ENCODE data around the gene MRTFB. TPM values are rescaled to one million over a fixed set of nuclear protein-coding genes. Genes with fewer than 3 reads are reported as not detected.

The MRTFB gene
- total RNA-seq, 1 experiment from 2014 or later, result 12.7 TPM

DNA sequence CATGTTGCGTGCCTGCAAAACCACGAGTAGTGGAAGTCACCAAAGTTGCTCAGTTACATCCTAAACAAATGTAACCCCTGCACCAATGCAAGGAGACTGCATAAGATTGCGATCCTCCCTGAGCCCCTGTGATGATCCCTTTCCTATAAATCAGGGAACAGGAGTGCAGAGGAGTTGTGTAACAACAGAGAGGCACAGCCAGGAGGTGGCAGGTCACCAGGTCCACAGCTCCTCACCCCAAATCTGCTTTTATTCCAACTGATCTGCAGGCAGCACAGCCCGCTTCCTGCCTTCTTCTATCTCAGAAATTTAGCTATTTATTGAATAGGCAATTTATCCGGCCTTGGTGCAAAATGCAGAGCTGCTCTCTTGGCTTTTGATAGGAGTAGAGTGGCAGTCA lies 36.0 kb upstream of the MRTFB start:
- Histone ChIP-seq H3K9me3 (ENCODE audit: low read length) (no peaks in the 10 kb centered on the region), H3K27ac (ENCODE audit: low read length) (no peak overlapping the region), H3K9me2 (replicated peaks; ENCODE audit: low read length) (no peaks in the 10 kb centered on the region), H3K4me3 (ENCODE audit: low read length) (no peak overlapping the region), H2AFZ (ENCODE audit: low read length) (no peak overlapping the region), H3K4me2 (ENCODE audit: low read length) (no peak overlapping the region), H3K27me3 (ENCODE audit: low read length) (no peaks in the 10 kb centered on the region), H3K36me3 (ENCODE audit: low read depth, low read length) (no peaks in the 10 kb centered on the region), H3K4me1 (ENCODE audit: insufficient read depth, low read length) (no peaks in the 10 kb centered on the region), H3F3A (ENCODE audit: low read length, unreplicated experiment) (no peaks in the 10 kb centered on the region), H3K79me2 (ENCODE audit: low read length) (no peaks in the 10 kb centered on the region), H4K20me1 (ENCODE audit: low read length) (no peaks in the 10 kb centered on the region), H3K9ac (ENCODE audit: low read length) (no peak overlapping the region)
- no TSS peak for BruUV-seq (replicated peaks)
- TF ChIP-seq EZH2 (IDR thresholded peaks at IDR 0.05; ENCODE audit: low read length, unreplicated experiment) (no peak), EZH2phosphoT487 (IDR thresholded peaks at IDR 0.05; ENCODE audit: borderline replicate concordance, low read length) (no peak)
- TF ChIP-seq, protein P1, sequence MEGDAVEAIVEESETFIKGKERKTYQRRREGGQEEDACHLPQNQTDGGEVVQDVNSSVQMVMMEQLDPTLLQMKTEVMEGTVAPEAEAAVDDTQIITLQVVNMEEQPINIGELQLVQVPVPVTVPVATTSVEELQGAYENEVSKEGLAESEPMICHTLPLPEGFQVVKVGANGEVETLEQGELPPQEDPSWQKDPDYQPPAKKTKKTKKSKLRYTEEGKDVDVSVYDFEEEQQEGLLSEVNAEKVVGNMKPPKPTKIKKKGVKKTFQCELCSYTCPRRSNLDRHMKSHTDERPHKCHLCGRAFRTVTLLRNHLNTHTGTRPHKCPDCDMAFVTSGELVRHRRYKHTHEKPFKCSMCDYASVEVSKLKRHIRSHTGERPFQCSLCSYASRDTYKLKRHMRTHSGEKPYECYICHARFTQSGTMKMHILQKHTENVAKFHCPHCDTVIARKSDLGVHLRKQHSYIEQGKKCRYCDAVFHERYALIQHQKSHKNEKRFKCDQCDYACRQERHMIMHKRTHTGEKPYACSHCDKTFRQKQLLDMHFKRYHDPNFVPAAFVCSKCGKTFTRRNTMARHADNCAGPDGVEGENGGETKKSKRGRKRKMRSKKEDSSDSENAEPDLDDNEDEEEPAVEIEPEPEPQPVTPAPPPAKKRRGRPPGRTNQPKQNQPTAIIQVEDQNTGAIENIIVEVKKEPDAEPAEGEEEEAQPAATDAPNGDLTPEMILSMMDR (conservative IDR thresholded peaks at IDR 0.05; ENCODE audit: low read depth, low read length), result no peak
- intact Hi-C loops (cut with micrococcal nuclease), result no loop called here
- no peak for ATAC-seq
- POLR2A ChIA-PET (ENCODE audit: unreplicated experiment), result no interaction called here
- CTCF ChIA-PET, result no interaction called here
- DNase-seq, result no peak

DNA sequence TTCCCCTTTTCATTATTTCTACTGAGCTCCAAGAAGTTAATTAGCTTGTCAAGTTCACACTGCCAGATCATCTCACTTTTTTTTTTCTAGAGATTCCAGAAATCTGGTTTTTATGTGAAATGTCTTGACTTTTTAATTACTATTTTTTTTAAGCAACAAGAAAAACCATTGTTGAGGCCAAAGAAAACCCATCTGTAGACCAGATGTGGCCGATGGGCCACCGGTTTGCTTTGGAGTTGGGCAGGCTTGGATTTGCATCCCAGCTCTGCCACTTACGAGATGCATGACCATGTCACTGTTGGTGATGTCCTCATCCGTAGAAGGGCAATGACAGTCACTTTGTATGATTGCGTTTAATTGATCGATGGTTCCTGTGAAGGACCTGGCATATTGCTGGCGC lies 34.2 kb upstream of the MRTFB start:
- no peak overlapping the region for H3K27ac ChIP-seq (ENCODE audit: low read length)
- no peaks in the 10 kb centered on the region for H3K9me2 ChIP-seq (replicated peaks; ENCODE audit: low read length)
- H3F3A ChIP-seq (ENCODE audit: low read length, unreplicated experiment), result no peaks in the 10 kb centered on the region
- H3K4me3 ChIP-seq (ENCODE audit: low read length), result no peak overlapping the region
- no peaks in the 10 kb centered on the region for H4K20me1 ChIP-seq (ENCODE audit: low read length)
- H3K9me3 ChIP-seq (ENCODE audit: low read length), result no peaks in the 10 kb centered on the region
- no TSS peak for BruUV-seq (replicated peaks)
- no peaks in the 10 kb centered on the region for H3K4me1 ChIP-seq (ENCODE audit: insufficient read depth, low read length)
- H3K36me3 ChIP-seq (ENCODE audit: low read depth, low read length), result no peaks in the 10 kb centered on the region
- no peak overlapping the region for H2AFZ ChIP-seq (ENCODE audit: low read length)
- H3K4me2 ChIP-seq (ENCODE audit: low read length), result no peak overlapping the region
- ChIA-PET CTCF (no interaction called here), POLR2A (ENCODE audit: unreplicated experiment) (no interaction called here)
- no peak overlapping the region for H3K9ac ChIP-seq (ENCODE audit: low read length)
- no peaks in the 10 kb centered on the region for H3K79me2 ChIP-seq (ENCODE audit: low read length)
- no peak for ATAC-seq
- no peak for DNase-seq
- no peak for TF ChIP-seq EZH2 (IDR thresholded peaks at IDR 0.05; ENCODE audit: low read length, unreplicated experiment)
- TF ChIP-seq EZH2phosphoT487 (IDR thresholded peaks at IDR 0.05; ENCODE audit: borderline replicate concordance, low read length), result no peak
- TF ChIP-seq, protein P1 (conservative IDR thresholded peaks at IDR 0.05; ENCODE audit: low read depth, low read length), result no peak
- intact Hi-C loops (cut with micrococcal nuclease), result no loop called here
- H3K27me3 ChIP-seq (ENCODE audit: low read length), result no peaks in the 10 kb centered on the region

DNA sequence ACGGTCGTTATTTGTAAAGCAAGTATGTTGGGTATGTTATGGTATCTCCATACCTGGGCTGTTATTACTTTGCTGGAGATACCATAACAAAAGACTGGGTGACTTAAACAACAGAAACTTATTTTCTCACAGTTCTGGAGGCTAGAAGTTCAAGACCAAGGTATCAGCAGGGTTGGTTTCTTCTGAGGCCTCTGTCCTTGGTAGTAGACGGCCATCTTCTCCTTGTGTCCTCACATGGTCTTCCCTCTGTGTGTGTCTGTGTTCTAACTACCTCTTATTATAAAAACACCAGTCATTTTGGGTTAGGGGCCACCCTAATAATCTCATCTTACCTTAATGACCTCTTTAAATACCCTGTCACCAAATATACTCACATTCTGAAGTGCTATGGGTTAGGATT lies 33.2 kb upstream of the MRTFB start:
- Histone ChIP-seq H3K79me2 (ENCODE audit: low read length) (no peaks in the 10 kb centered on the region), H3K4me3 (ENCODE audit: low read length) (no peak overlapping the region), H3K9ac (ENCODE audit: low read length) (no peak overlapping the region), H3K27me3 (ENCODE audit: low read length) (no peaks in the 10 kb centered on the region), H3K4me1 (ENCODE audit: insufficient read depth, low read length) (no peaks in the 10 kb centered on the region), H3F3A (ENCODE audit: low read length, unreplicated experiment) (no peaks in the 10 kb centered on the region), H3K9me3 (ENCODE audit: low read length) (no peaks in the 10 kb centered on the region), H4K20me1 (ENCODE audit: low read length) (no peaks in the 10 kb centered on the region), H2AFZ (ENCODE audit: low read length) (no peak overlapping the region), H3K27ac (ENCODE audit: low read length) (no peak overlapping the region), H3K9me2 (replicated peaks; ENCODE audit: low read length) (no peaks in the 10 kb centered on the region), H3K4me2 (ENCODE audit: low read length) (no peak overlapping the region), H3K36me3 (ENCODE audit: low read depth, low read length) (no peaks in the 10 kb centered on the region)
- POLR2A ChIA-PET (ENCODE audit: unreplicated experiment), result no interaction called here
- no peak for DNase-seq
- intact Hi-C loops (cut with micrococcal nuclease), result no loop called here
- no TSS peak for BruUV-seq (replicated peaks)
- no peak for TF ChIP-seq EZH2phosphoT487 (IDR thresholded peaks at IDR 0.05; ENCODE audit: borderline replicate concordance, low read length)
- no peak for TF ChIP-seq EZH2 (IDR thresholded peaks at IDR 0.05; ENCODE audit: low read length, unreplicated experiment)
- TF ChIP-seq, protein P1 (conservative IDR thresholded peaks at IDR 0.05; ENCODE audit: low read depth, low read length), result no peak
- no peak for ATAC-seq
- CTCF ChIA-PET, result no interaction called here
